NCI-H1092 treated with DMSO at 0.1 percent for 48 hours (cell line): ENCODE measurements around the gene SERHL2.
"Not testable (repeated sequence)": the region's sequence is repeated elsewhere in the genome, so short reads cannot be mapped to it uniquely, and the experiment has no call there.

Experiments used
- DNase-seq: peaks from one replicate; lab custom pipeline; 2025; lab: John Stamatoyannopoulos, UW

The SERHL2 gene

DNA sequence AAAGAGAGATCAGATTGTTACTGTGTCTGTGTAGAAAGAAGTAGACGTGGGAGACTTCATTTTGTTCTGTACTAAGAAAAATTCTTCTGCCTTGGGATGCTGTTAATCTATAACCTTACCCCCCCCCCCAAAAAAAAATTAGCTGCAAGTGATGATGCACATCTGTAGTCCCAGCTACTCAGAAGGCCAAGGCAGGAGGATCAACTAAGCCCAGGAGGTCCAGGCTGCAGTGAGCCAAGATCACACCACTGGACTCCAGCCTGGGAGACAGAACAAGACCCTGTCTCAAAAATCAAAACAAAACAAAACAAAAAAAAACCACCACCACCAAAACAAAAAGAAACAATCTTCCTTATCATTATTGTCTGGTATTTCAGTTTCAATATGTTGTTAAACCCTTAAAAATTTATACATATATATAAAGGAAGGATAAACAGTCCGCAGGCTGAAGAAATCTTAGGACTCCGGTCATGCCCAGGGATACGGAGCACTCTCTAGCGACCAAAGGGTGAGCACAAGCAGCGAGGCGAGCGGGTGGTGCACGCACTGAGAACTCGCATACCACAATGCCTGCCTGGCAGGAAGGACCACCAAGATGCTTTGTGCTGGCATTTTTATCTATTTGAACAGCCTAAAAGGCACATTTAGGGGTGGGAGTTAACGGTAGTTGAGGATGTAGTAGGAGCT lies 54.5 kb downstream of the SERHL2 start:
- DNase-seq, result no peak

DNA sequence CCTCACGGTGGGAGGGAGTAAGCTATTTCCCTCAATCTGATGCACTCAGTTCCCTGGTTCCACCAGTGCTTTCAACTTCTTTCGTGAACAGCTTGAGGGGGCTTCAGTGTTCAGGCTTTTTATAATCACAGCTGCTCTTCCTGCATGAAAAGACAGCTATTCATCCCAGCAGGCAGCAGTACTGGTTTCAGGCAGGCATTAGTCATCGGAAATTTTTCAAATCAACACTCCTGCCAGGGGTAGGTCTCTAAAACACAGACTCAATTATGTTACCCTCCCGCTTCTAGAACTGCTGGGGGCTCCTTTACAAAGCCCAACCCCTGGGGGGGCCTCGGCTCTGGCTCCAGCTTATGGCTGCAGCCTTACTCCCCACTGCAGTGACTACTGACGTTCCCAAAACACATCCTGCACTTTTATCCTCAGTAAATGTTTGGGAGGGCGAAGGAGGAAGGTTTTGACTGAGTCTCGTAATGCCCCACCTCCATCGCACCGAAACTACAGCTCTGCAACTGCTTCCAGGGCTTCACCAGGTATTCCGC lies 55.1 kb downstream of the SERHL2 start:
- DNase-seq, result no peak

DNA sequence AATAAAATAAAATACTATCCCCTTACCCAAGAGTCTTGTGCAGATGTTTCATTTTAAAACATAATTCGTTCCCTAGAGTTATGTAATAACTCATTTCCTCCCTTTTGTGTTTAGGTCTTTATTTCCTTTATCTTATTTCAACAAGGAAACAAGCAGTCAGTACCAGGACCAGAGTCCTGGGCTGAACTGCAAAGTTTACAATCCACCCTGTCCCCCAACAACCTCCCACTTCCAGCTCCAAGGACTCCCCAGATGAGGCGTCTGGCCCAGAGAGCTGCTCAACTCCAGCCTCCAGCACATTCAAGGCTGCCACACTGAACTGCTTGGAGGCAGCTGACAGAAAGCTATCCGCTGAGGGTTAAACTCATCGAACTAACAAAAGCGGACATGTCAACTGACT lies 56.4 kb downstream of the SERHL2 start:
- no peak for DNase-seq

DNA sequence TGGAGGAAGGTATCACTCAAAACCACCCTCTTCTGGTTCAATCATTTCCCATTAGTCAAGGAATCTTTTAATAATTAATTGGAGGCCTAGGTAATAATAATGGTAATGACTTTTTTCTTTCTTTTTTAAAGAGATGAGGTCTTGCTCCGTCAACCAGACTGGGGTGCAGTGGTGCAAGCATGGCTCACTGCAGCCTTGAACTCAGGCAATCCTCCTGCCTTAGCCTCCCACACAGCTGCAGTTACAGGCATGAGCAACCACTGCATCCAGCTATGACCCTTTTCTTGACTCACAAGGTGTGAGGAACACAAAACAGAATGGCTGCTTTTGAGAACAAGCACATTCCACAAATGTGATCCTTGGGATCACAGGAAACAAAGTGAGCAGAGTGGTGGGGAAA lies 57.3 kb downstream of the SERHL2 start:
- no peak for DNase-seq

DNA sequence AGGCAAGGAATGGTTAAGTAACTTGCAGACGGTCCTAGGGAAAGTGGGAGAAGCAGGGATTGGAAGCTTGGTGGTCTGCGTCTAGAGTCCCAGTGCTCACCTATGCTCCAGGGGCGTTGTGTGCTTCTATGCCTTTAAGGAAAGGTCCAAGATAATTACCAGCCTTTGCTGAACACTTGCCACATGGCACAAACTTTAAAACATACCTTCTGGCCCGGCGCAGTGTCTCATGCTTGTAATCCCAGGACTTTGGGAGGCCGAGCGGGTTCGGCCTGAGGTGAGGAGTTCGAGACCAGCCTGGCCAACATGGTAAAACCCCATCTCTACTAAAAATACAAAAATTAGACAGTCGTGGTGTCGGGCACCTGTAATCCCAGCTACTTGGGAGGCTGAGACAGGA lies 58.6 kb downstream of the SERHL2 start:
- no peak for DNase-seq

DNA sequence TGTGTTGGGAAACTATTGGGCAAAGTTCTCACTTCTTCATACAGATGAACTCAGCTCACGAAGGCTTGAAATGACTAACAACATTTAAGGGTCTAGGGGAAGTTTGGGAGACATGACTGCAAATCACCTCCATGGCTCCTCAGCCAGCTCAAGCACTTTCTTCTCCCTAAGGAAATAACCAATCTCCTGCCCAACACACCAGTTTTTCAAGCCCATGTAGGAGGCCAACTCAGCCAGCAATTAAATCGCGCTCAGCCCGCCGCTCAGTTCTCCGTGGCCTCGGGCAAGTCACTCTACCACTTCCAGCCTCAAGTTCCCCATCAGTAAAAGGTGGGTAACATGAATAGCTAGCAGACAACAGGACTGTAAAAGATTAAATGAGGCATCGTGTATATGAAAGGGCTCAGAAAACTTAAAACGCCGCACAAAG lies 60.1 kb downstream of the SERHL2 start:
- no peak for DNase-seq

DNA sequence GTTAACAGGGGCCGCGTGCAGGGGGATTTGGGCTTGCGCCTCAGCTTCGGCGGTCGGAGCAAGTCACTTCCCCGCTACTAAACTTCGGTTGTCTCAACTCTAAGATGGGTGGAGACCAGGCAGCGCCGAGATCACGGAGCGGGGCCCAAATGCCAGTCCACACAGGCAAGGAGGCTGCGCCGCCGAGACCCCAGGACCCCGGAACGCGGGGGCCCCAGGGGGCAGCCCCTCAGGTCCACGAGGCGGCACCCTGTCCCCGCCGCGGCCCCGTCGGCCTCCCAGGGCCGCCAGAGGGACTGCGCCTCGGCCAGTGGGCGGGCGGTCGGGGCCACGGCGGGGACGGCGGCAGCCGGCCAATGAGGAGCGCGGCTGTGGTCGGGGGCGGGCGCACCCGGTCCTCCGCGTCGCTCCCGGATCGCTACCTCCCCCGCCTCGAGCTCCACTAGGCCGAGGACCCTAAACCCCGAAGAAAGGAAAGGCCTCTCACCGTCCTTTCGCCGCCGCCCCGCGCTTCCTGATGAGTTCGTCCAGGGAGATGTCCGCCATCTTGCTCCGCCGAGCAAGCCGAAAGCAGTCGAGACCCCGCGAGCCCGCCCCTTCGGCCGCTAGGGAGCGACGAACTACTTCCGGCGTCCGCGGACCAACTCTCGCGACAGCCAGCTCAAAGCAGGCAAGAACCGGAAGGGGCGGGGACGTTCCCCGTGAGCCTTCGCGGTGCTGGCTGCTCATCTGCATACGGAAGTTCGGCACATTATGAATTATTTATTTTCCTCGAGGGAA lies 60.7 kb downstream of the SERHL2 start, which contains the start of gene POLDIP3:
POLDIP3 (minus strand) TSS at position 572 of the 780 bp plus-strand sequence; CDS start at position 546, 26 bp downstream.
- DNase-seq, result peak; percentile 97

DNA sequence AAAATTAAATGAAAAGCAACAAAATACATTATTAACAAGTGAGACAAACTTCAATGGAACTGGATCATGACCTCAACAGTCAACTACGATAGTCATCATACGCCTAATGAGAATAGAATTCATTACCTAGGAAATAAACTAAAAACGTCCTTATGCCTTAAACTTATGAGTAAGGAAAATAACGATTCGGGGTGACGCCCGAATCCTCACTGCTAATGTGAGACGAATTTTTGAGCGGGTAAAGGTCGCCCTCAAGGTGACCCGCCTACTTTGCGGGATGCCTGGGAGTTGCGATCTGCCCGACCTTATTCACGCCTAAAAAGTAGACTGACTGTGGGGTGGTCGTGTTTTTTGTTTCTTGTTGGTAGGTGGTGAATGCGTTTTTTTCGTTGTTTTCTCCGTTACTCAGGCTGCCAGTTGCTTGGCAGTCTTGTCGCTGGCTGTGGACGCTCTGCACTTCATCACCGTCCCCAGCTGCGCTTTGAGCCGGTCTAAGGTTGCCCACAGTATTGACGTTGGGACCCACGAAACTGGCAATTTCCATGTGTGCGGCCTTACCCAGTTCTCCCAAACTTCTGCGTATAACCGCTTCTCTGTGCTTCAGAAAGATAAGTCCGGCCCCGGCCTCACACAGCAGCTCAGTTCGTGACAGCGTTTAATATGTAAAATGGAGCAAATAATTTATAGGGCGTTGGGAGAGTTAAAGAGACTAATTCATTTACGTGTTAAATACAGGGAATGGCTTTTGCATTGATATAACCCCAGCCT lies 61.5 kb downstream of the SERHL2 start:
- peak; percentile 99 for DNase-seq

DNA sequence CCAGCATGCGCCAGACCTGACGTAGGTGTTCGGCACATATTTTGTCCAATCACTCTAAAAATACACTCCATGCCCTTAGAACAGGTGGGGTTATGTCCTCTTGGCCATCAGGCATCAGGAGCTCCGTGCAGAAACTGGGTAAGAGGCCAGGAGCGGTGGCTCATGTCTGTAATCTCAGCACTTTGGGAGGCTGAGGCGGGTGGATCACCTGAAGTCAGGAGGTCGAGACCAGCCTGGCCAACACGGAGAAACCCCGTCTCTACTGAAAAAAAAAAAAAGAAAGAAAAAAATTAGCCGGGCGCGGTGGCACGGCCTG lies 62.1 kb downstream of the SERHL2 start:
- not testable (repeated sequence) for DNase-seq

DNA sequence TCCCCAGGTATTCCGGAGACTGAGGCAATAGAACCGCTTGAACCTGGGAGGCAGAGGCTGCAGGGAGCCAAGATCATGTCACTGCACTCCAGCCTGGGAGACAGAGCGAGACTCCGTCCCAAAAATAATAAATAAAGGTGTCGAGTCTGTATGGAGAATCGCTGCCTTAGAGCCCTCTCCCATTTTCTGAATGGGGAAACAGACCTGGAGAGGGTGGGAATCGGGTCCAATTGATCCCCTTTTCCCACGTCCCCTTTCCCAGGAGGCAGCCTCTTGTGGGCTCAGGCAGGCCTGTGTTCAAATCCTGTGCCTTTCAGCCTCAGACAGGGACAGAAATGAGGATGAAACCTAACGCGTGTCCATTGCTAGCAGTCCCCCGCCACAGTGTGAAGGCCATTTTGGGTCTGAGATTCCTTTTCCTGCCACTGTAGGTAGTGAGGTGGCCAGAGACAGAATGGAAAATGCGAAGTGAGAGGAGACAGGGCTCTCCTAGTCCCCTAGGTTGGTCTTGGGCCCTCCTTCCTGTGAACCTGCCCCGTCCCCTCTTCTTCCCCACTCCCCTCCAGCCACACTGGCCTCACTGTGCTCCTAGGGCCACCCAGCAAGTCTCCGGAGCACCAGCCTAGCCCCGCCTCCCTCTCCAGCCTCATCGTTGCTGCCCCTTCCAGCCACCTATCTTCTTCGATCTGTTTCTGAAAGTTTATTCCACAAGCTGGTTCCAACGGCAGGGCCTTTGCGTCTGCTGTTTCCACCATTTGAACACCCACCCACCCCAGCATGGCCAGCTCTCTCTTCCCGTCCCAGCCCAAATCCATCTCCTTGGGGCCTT lies 63.6 kb downstream of the SERHL2 start:
- no peak for DNase-seq

DNA sequence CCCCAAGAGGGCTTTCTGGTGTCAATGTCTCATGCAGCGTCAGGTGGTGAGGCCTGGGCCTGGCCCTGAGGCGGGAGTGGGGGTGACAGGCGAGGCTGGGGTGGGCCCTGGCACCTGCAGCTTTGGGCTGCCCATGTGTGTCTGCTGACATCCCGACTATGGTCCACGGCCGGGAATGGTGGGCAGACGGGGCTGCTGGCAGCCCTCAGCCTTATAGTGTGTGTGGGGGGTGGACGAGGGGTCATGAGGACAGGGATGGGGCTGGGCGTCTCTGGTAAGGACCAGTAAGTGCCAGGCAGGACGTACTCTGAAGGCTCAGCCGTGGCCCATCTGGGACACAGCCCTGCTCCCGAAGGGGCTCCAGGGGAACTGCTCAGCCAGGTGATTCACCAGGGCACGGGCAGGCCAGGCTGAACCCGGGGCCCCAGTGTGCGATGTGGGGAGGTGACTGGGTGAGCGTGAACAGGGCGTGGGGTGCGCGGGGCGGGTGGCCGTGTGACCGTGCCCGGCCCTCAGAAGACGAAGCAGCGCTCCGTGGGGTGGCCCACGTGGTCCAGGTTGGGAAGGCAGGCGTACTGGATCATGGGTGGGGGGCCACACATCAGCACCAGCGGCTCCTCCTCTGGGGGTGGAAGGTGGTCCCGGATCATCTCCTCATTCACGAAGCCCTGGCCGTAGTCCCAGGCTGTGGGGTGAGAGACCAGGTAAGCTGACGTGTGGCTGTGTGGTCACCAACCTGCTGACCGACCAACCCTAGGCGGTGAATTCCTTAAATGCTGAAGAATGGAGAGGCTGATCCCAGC lies 65.7 kb downstream of the SERHL2 start:
- DNase-seq, result no peak

DNA sequence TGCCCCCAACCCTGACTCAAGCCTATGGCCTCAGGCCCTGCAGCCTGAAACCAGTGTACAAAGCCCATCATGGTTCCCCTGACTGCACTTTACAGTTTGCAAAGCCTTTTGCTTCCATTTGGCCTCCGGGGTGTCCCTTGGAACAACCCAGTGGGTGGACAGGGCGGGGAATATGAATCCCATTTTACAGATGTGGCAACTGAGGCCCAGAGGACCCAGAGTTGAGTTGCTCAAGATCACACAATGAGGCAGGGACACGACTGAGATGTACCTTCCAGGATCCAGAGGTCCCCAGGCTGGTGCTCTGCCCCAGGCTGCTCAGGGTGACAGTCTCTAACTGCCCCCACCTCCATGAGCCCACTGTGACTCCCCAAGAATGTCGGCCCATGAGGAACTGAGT lies 66.3 kb downstream of the SERHL2 start:
- DNase-seq, result no peak

DNA sequence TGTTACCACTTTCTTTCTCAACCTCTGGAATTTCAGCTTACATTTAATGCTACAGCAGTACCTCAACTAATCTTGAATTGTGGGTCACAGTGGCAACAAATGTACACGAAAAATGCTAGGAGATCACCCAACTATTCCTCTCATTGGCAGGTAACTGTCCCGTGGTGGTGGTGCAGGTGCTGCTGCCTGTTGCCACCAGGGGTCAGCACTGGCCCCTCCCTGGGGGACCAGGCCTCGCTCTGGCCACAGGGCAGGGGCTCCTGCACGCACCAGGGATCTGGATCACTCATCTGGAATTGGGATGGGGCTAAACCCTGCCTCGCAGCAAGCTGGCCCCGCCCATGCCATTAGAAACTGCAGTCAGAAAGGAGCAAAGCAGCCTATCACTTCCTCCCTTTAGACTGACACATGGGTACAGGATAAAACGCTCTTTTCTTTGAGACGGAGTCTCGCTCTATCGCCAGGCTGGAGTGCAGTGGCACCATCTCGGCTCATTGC lies 67.8 kb downstream of the SERHL2 start:
- peak; percentile 12 for DNase-seq

DNA sequence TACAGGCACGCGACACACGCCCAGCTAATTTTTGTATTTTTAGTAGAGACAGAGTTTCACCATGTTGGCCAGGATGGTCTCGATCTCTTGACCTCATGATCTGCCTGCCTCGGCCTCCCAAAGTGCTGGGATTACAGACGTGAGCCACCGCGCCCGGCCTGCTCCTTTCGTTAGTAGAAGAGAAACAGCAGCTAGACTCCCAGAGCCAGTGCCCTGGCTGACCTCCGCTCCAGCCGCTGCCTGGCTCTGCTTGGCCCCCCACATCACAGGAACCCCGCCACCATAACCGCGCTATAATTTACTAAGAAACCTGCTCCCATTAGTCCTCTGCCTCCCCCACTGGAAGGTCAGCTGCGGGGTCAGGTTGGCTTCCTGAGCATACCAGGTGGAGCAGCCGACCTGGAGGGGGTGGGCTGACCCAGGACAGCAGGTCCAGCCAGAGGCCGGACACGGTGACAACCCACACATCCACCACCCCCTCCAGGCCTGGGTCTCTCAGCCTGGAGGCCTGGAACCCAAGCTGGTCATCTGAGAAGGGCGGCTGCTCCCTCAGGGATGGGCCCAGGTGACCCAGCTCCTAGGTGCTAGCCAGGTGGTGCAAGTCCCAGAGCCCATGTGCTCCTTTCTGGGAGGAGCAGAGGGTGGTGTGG lies 68.4 kb downstream of the SERHL2 start:
- no peak for DNase-seq

DNA sequence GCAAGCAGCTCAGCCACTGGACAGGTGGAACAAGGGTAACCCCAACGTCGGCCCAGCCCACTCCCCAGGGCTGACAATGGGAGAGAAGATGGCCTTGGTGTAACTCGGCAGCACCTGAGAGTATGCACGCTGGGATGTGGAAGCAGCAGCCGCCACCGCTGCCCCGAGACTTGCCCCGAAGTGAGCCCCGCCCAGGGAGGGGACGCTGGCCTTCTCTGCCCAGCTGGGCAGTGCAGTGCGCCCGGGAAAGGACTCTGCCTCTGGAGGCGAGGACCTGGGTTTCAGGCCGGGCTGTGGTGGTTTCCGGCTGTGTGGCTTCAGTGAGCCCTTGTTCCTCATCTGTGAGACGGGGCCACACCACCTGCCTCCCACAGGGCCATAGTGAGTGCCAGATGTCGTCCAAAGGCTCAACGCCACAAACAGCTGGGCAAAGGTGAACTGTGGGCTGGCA lies 69.6 kb downstream of the SERHL2 start:
- no peak for DNase-seq
